ENCODE measurements around the gene IFNL2.

GRCh38 chr19:39265321-39265916 is 2.8 kb upstream of the IFNL2 start:
- TF ChIP-seq, protein P1, sequence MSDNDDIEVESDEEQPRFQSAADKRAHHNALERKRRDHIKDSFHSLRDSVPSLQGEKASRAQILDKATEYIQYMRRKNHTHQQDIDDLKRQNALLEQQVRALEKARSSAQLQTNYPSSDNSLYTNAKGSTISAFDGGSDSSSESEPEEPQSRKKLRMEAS (IDR thresholded peaks at IDR 0.05): no peak
- TF ChIP-seq YY1 (IDR thresholded peaks at IDR 0.05; ENCODE audit: low read depth) (no peak), REST (IDR thresholded peaks at IDR 0.05; ENCODE audit: low read depth) (no peak), CEBPB (IDR thresholded peaks at IDR 0.05) (no peak), ZBTB7A (IDR thresholded peaks at IDR 0.05; ENCODE audit: low read depth) (no peak), EGR1 (IDR thresholded peaks at IDR 0.05) (no peak), TEAD4 (IDR thresholded peaks at IDR 0.05) (no peak), RAD21 (IDR thresholded peaks at IDR 0.05; ENCODE audit: low read depth) (no peak), TAF1 (IDR thresholded peaks at IDR 0.05; ENCODE audit: low read depth) (no peak), EP300 (IDR thresholded peaks at IDR 0.05; ENCODE audit: borderline replicate concordance) (no peak)
- TF ChIP-seq, protein P2, sequence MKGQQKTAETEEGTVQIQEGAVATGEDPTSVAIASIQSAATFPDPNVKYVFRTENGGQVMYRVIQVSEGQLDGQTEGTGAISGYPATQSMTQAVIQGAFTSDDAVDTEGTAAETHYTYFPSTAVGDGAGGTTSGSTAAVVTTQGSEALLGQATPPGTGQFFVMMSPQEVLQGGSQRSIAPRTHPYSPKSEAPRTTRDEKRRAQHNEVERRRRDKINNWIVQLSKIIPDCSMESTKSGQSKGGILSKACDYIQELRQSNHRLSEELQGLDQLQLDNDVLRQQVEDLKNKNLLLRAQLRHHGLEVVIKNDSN (IDR thresholded peaks at IDR 0.05): no peak

All from Ishikawa (cell line).